ENCODE results near the gene FBXO24.
A peak's percentile ranks its signal among the peaks of the same experiment; 100 is the strongest.

- TF ChIP-seq EP300 (IDR thresholded peaks at IDR 0.05) (no peak), CTCF (IDR thresholded peaks at IDR 0.05) (peak in 2 of 4 experiments; percentile 8 to 12)
These were observed 12.3 kb upstream of the FBXO24 start, which contains the start of gene SAP25 for GRCh38 chr7:100573691-100574361.

Data from gastroesophageal sphincter (tissue), 3 donors.